ENCODE data around the gene ONECUT2.

- TF ChIP-seq CTCF (IDR thresholded peaks at IDR 0.05; ENCODE audit: borderline replicate concordance, extremely low read depth, low read length, poor library complexity, severe bottlenecking) = no peak
- no peak for TF ChIP-seq EZH2 (IDR thresholded peaks at IDR 0.05; ENCODE audit: borderline replicate concordance, low read depth, low read length, severe bottlenecking)
Observed at GRCh38 chr18:57497372-57498294, 62.5 kb downstream of the ONECUT2 start.

All from DND-41 (cell line).